ENCODE measurements around the gene ZNF335.

ZNF335 gene

GRCh38 chr20:45944965-45945677, 26.9 kb downstream of the ZNF335 start:
- Histone ChIP-seq H3K4me3 (ENCODE audit: low read depth in 1 of 5, low read length in 5 of 5) (no peak overlapping the region), H3K9ac (ENCODE audit: low read length in 5 of 5) (no peak overlapping the region), H3K36me3 (ENCODE audit: control insufficient read depth in 5 of 5, insufficient read depth in 5 of 5, low read length in 5 of 5) (peaks cover 8 to 96% (median 90%) of the 10 kb centered on the region in 5 donors), H3K4me1 (ENCODE audit: control insufficient read depth in 5 of 5, insufficient read depth in 5 of 5, low read length in 5 of 5) (peaks cover 4 to 14% (median 11%) of the 10 kb centered on the region in 5 donors), H3K9me3 (ENCODE audit: control insufficient read depth in 5 of 5, low read length in 5 of 5) (no peaks in the 10 kb centered on the region), H3K27ac (ENCODE audit: low read depth, low read length) (no peak overlapping the region), H3K27me3 (ENCODE audit: control insufficient read depth in 5 of 5, insufficient read depth in 4 of 5, low read length in 5 of 5) (no peaks in the 10 kb centered on the region)

GRCh38 chr20:45944151-45944964, 27.6 kb downstream of the ZNF335 start:
- Histone ChIP-seq H3K27me3 (ENCODE audit: control insufficient read depth in 5 of 5, insufficient read depth in 4 of 5, low read length in 5 of 5) (no peaks in the 10 kb centered on the region), H3K9me3 (ENCODE audit: control insufficient read depth in 5 of 5, low read length in 5 of 5) (no peaks in the 10 kb centered on the region), H3K9ac (ENCODE audit: low read length in 5 of 5) (no peak overlapping the region), H3K4me1 (ENCODE audit: control insufficient read depth in 5 of 5, insufficient read depth in 5 of 5, low read length in 5 of 5) (peaks cover 4 to 14% (median 11%) of the 10 kb centered on the region in 5 donors), H3K36me3 (ENCODE audit: control insufficient read depth in 5 of 5, insufficient read depth in 5 of 5, low read length in 5 of 5) (peaks cover 10 to 96% (median 90%) of the 10 kb centered on the region in 5 donors), H3K27ac (ENCODE audit: low read depth, low read length) (no peak overlapping the region), H3K4me3 (ENCODE audit: low read depth in 1 of 5, low read length in 5 of 5) (no peak overlapping the region)

GRCh38 chr20:45943613-45944012, 28.4 kb downstream of the ZNF335 start:
- Histone ChIP-seq H3K9ac (ENCODE audit: low read length in 5 of 5) (no peak overlapping the region), H3K4me3 (ENCODE audit: low read depth in 1 of 5, low read length in 5 of 5) (no peak overlapping the region), H3K27me3 (ENCODE audit: control insufficient read depth in 5 of 5, insufficient read depth in 4 of 5, low read length in 5 of 5) (no peaks in the 10 kb centered on the region), H3K27ac (ENCODE audit: low read depth, low read length) (no peak overlapping the region), H3K9me3 (ENCODE audit: control insufficient read depth in 5 of 5, low read length in 5 of 5) (no peaks in the 10 kb centered on the region), H3K36me3 (ENCODE audit: control insufficient read depth in 5 of 5, insufficient read depth in 5 of 5, low read length in 5 of 5) (peaks cover 10 to 96% (median 90%) of the 10 kb centered on the region in 5 donors), H3K4me1 (ENCODE audit: control insufficient read depth in 5 of 5, insufficient read depth in 5 of 5, low read length in 5 of 5) (peaks cover 4 to 14% (median 11%) of the 10 kb centered on the region in 5 donors)

GRCh38 chr20:45940469-45940868, 31.5 kb downstream of the ZNF335 start:
- no peak overlapping the region for H3K27ac ChIP-seq (ENCODE audit: low read depth, low read length)
- H3K4me1 ChIP-seq (ENCODE audit: control insufficient read depth in 5 of 5, insufficient read depth in 5 of 5, low read length in 5 of 5), result peaks cover 0 to 6% (median 5%) of the 10 kb centered on the region in 5 donors
- H3K36me3 ChIP-seq (ENCODE audit: control insufficient read depth in 5 of 5, insufficient read depth in 5 of 5, low read length in 5 of 5), result peaks cover 18 to 83% (median 75%) of the 10 kb centered on the region in 5 donors

GRCh38 chr20:45940053-45940452, 31.9 kb downstream of the ZNF335 start:
- Histone ChIP-seq H3K9me3 (ENCODE audit: control insufficient read depth in 5 of 5, low read length in 5 of 5) (no peaks in the 10 kb centered on the region), H3K36me3 (ENCODE audit: control insufficient read depth in 5 of 5, insufficient read depth in 5 of 5, low read length in 5 of 5) (peaks cover 18 to 78% (median 71%) of the 10 kb centered on the region in 5 donors), H3K4me3 (ENCODE audit: low read depth in 1 of 5, low read length in 5 of 5) (no peak overlapping the region), H3K27me3 (ENCODE audit: control insufficient read depth in 5 of 5, insufficient read depth in 4 of 5, low read length in 5 of 5) (no peaks in the 10 kb centered on the region), H3K9ac (ENCODE audit: low read length in 5 of 5) (no peak overlapping the region), H3K4me1 (ENCODE audit: control insufficient read depth in 5 of 5, insufficient read depth in 5 of 5, low read length in 5 of 5) (peaks cover 0 to 7% (median 6%) of the 10 kb centered on the region in 5 donors), H3K27ac (ENCODE audit: low read depth, low read length) (no peak overlapping the region)

More at GRCh38 chr20:45940469-45940868, 31.5 kb downstream of the ZNF335 start:
- Histone ChIP-seq H3K4me3 (ENCODE audit: low read depth in 1 of 5, low read length in 5 of 5) (no peak overlapping the region), H3K9ac (ENCODE audit: low read length in 5 of 5) (no peak overlapping the region), H3K27me3 (ENCODE audit: control insufficient read depth in 5 of 5, insufficient read depth in 4 of 5, low read length in 5 of 5) (no peaks in the 10 kb centered on the region), H3K9me3 (ENCODE audit: control insufficient read depth in 5 of 5, low read length in 5 of 5) (no peaks in the 10 kb centered on the region)

- H3K9ac ChIP-seq (ENCODE audit: low read length in 5 of 5), result no peak overlapping the region
- no peaks in the 10 kb centered on the region for H3K9me3 ChIP-seq (ENCODE audit: control insufficient read depth in 5 of 5, low read length in 5 of 5)
- H3K36me3 ChIP-seq (ENCODE audit: control insufficient read depth in 5 of 5, insufficient read depth in 5 of 5, low read length in 5 of 5), result peaks cover 12 to 67% (median 60%) of the 10 kb centered on the region in 5 donors
- H3K4me1 ChIP-seq (ENCODE audit: control insufficient read depth in 5 of 5, insufficient read depth in 5 of 5, low read length in 5 of 5), result peaks cover 0 to 10% (median 8%) of the 10 kb centered on the region in 5 donors
- no peaks in the 10 kb centered on the region for H3K27me3 ChIP-seq (ENCODE audit: control insufficient read depth in 5 of 5, insufficient read depth in 4 of 5, low read length in 5 of 5)
- H3K27ac ChIP-seq (ENCODE audit: low read depth, low read length), result no peak overlapping the region
- no peak overlapping the region for H3K4me3 ChIP-seq (ENCODE audit: low read depth in 1 of 5, low read length in 5 of 5)
Observed at GRCh38 chr20:45938727-45939438, 33.1 kb downstream of the ZNF335 start.

- H3K9me3 ChIP-seq (ENCODE audit: control insufficient read depth in 5 of 5, low read length in 5 of 5), result no peaks in the 10 kb centered on the region
- peaks cover 10 to 56% (median 48%) of the 10 kb centered on the region in 5 donors for H3K36me3 ChIP-seq (ENCODE audit: control insufficient read depth in 5 of 5, insufficient read depth in 5 of 5, low read length in 5 of 5)
- no peak overlapping the region for H3K27ac ChIP-seq (ENCODE audit: low read depth, low read length)
- H3K27me3 ChIP-seq (ENCODE audit: control insufficient read depth in 5 of 5, insufficient read depth in 4 of 5, low read length in 5 of 5), result no peaks in the 10 kb centered on the region
- no peak overlapping the region for H3K9ac ChIP-seq (ENCODE audit: low read length in 5 of 5)
- H3K4me1 ChIP-seq (ENCODE audit: control insufficient read depth in 5 of 5, insufficient read depth in 5 of 5, low read length in 5 of 5), result peaks cover 0 to 20% (median 18%) of the 10 kb centered on the region in 5 donors
- no peak overlapping the region for H3K4me3 ChIP-seq (ENCODE audit: low read depth in 1 of 5, low read length in 5 of 5)
Observed at GRCh38 chr20:45937765-45938164, 34.2 kb downstream of the ZNF335 start.

- H3K27me3 ChIP-seq (ENCODE audit: control insufficient read depth in 5 of 5, insufficient read depth in 4 of 5, low read length in 5 of 5), result no peaks in the 10 kb centered on the region
- peaks cover 0 to 20% (median 18%) of the 10 kb centered on the region in 5 donors for H3K4me1 ChIP-seq (ENCODE audit: control insufficient read depth in 5 of 5, insufficient read depth in 5 of 5, low read length in 5 of 5)
- peak overlapping the region; percentile 84 for H3K27ac ChIP-seq (ENCODE audit: low read depth, low read length)
- no peaks in the 10 kb centered on the region for H3K9me3 ChIP-seq (ENCODE audit: control insufficient read depth in 5 of 5, low read length in 5 of 5)
- H3K4me3 ChIP-seq (ENCODE audit: low read depth in 1 of 5, low read length in 5 of 5), result peak overlapping the region; percentile 86 to 97 (median 95)
- H3K9ac ChIP-seq (ENCODE audit: low read length in 5 of 5), result peak overlapping the region; percentile 39 to 85 (median 64)
- H3K36me3 ChIP-seq (ENCODE audit: control insufficient read depth in 5 of 5, insufficient read depth in 5 of 5, low read length in 5 of 5), result peaks cover 10 to 37% (median 35%) of the 10 kb centered on the region in 5 donors
Observed at GRCh38 chr20:45935416-45936046, 36.5 kb downstream of the ZNF335 start.

- Histone ChIP-seq H3K4me1 (ENCODE audit: control insufficient read depth in 5 of 5, insufficient read depth in 5 of 5, low read length in 5 of 5) (peaks cover 0 to 20% (median 18%) of the 10 kb centered on the region in 5 donors), H3K27ac (ENCODE audit: low read depth, low read length) (peak within 1 kb of the TSS; percentile 98), H3K27me3 (ENCODE audit: control insufficient read depth in 5 of 5, insufficient read depth in 4 of 5, low read length in 5 of 5) (no peaks in the 10 kb centered on the region), H3K36me3 (ENCODE audit: control insufficient read depth in 5 of 5, insufficient read depth in 5 of 5, low read length in 5 of 5) (peaks cover 8 to 30% (median 28%) of the 10 kb centered on the region in 5 donors), H3K9me3 (ENCODE audit: control insufficient read depth in 5 of 5, low read length in 5 of 5) (no peaks in the 10 kb centered on the region), H3K4me3 (ENCODE audit: low read depth in 1 of 5, low read length in 5 of 5) (peak within 1 kb of the TSS; percentile 86 to 97 (median 95)), H3K9ac (ENCODE audit: low read length in 5 of 5) (peak within 1 kb of the TSS; percentile 39 to 99 (median 98))
Observed at GRCh38 chr20:45934586-45935415, 37.2 kb downstream of the ZNF335 start, which contains the start of gene PCIF1. TSS of gene PCIF1 (plus strand) at chr20:45934683. CDS start at chr20:45939000, 4,317 bp downstream.
